HEK293T (cell line): ENCODE measurements around the gene MED15.

ENCODE experiments used
- BHLHE40 ChIP-seq: fragments of 450-650 bp; IDR thresholded peaks from 2 replicates; pipeline ENCODE4 v1.6.1; 2016; ENCODE audit warnings: mild to moderate bottlenecking, moderate library complexity, borderline replicate concordance
- ELF4 ChIP-seq: fragments of 450-650 bp; IDR thresholded peaks from 2 replicates; pipeline ENCODE4 v1.6.1; 2017; ENCODE audit warnings: antibody characterized with exemption
- FOXK2 ChIP-seq: fragments of 450-650 bp; IDR thresholded peaks from 2 replicates; pipeline ENCODE4 v1.6.1; 2016; ENCODE audit warnings: mild to moderate bottlenecking
- FOXM1 ChIP-seq: fragments of 450-650 bp; IDR thresholded peaks from 2 replicates; pipeline ENCODE4 v1.6.1; 2017; ENCODE audit warnings: mild to moderate bottlenecking, borderline replicate concordance
- HDGF ChIP-seq: fragments of 450-650 bp; IDR thresholded peaks from 2 replicates; pipeline ENCODE4 v1.6.1; 2017; ENCODE audit warnings: antibody characterized with exemption, borderline replicate concordance
- L3MBTL2 ChIP-seq: fragments of 450-650 bp; conservative IDR thresholded peaks from 2 replicates; pipeline ENCODE4 v1.6.1; 2016; ENCODE audit warnings: mild to moderate bottlenecking
- LEF1 ChIP-seq: fragments of 450-650 bp; IDR thresholded peaks from 2 replicates; pipeline ENCODE4 v1.6.1; 2017; ENCODE audit warnings: mild to moderate bottlenecking, borderline replicate concordance
- NFRKB ChIP-seq: fragments of 450-650 bp; IDR thresholded peaks from 2 replicates; pipeline ENCODE4 v1.6.1; 2016; ENCODE audit warnings: mild to moderate bottlenecking, moderate library complexity
- PKNOX1 ChIP-seq: fragments of 450-650 bp; IDR thresholded peaks from 2 replicates; pipeline ENCODE4 v1.6.1; 2016
- SUZ12 ChIP-seq: fragments of 450-650 bp; IDR thresholded peaks from 2 replicates; pipeline ENCODE4 v1.6.1; 2016; ENCODE audit warnings: mild to moderate bottlenecking

- TF ChIP-seq ELF4: no peak
- no peak for TF ChIP-seq BHLHE40
- TF ChIP-seq PKNOX1: no peak
- no peak for TF ChIP-seq FOXM1
- no peak for TF ChIP-seq FOXK2
- TF ChIP-seq SUZ12: no peak
- no peak for TF ChIP-seq LEF1
- TF ChIP-seq L3MBTL2: no peak
- TF ChIP-seq HDGF: no peak
- no peak for TF ChIP-seq NFRKB
Observed at GRCh38 chr22:20550851-20551744, 43.7 kb downstream of the MED15 start.
